GM21367 (cell line): ENCODE data around the gene GRIK5.

Source experiments
- ATAC-seq: cut with Tn5 transposase; IDR thresholded peaks from one replicate; pipeline ENCODE4 v1.9.1; 2021; ENCODE audit not compliant: unreplicated experiment

The GRIK5 gene

DNA sequence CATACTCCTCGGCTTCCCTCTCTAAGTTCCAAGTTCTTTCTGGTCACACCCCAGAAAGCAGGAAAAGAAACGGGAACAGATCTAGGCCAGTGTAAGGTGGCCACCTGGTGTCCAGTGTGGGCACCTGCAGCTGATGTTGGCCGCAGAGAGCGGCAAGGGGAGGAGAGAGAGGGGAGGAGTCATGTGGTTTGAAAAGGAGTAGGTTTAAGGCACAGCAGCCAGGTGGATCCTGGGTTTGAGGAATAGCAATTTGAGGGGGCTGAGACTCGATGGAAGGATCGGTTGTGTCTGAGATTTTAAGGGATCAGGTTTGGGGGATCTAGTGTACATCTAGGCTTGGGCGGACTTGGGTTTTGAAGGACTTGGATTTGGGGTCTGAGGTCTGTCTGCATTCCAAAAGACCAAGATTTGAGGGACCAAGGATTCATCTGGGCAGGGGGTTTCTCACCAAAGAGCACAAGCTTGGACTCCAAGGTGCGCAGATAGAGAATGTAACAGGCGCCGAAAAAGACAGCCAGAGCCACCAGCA, 112.1 kb downstream of the GRIK5 start:
- ATAC-seq = no peak

- no peak for ATAC-seq
Observed at GRCh38 chr19:41957161-41957837, 112.7 kb downstream of the GRIK5 start.

- no peak for ATAC-seq
Observed at GRCh38 chr19:41956621-41957020, 113.4 kb downstream of the GRIK5 start.

DNA sequence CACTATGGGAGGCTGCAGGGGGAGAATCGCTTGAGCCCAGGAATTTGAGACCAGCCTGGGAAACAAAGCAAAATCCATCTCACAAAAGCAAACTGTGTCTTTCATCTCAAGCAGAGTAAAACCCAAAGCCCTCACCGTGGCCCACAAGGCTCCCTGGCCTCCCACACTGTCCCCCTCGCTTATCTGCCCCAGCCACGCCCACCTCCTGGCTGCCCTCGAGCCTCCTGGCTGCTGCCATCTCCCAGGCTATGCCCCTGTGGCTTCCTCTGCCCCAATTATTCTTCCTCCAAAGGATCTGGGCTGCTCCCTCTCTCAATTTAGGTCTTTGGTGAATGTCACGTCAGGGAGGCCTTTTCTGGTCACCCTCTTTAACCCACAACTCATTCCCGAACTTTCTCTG, 114.5 kb downstream of the GRIK5 start:
- ATAC-seq = no peak

GRCh38 chr19:41951686-41952172, 118.3 kb downstream of the GRIK5 start:
- ATAC-seq = no peak
